ENCODE results near the gene LZTR1. TPM values are rescaled to one million over a fixed set of nuclear protein-coding genes. Genes with fewer than 3 reads are reported as not detected.
A peak's percentile ranks its signal among the peaks of the same experiment; 100 is the strongest.

The LZTR1 gene
- total and polyA plus RNA-seq, 2 of the 4 experiments (the other 2 are of a cell fraction), result 22.8 to 41.3 TPM

DNA sequence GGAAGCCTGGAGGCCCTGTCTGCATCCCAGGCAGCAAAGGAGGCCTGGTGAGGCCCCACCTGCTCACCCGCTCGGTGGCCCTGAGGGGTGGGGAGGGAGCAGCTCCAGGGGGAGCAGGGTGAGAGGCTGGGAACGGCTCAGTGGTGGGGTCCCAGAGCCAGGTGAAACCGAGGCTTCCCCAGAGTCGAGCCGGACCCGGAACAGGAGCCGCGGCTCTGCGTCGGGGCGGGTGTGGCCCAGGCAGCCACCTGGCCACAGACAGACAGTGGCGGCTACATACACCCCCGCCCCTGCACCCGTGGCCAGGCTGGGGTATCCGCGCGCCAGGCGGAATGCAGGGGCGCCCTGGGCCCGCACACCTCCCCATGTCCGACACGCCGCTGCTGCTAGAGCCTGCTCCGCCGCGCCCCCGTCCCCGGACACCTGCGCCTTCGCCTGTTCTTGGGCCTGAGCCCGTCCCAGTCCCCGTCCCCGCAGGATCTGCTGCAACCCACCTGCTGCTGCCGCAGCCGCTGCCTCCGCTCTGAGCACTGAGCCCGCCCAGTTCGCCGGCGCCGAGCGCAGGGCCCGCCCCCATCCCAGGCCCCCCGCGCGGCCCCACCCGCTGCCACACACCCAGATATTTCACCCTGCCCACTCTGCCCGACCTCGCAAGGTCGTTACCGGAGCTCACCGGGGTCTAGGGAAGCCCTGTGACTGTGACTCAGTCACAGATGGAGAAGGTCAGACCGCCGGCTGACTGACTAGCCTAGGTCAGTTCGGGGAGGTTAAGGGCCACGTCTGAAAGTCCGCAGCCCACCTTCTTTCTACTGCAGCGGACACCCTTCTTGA, 50.2 kb downstream of the LZTR1 start, which contains the start of gene SLC7A4:
TSS of gene SLC7A4 (minus strand) at position 525 of the 831 bp plus-strand sequence. CDS start 749 bp downstream, outside the sequence.
- CTCF ChIA-PET, result no interaction called here
- DNase-seq, result no peak
- Histone ChIP-seq H3K4ac (ENCODE audit: low read depth, low read length) (no peak within 1 kb of the TSS), H4K91ac (ENCODE audit: insufficient read depth, low read depth, low read length) (no peak within 1 kb of the TSS), H2BK20ac (ENCODE audit: low read depth, low read length) (no peak within 1 kb of the TSS), H4K8ac (ENCODE audit: low read depth in 2 of 2, low read length in 2 of 2) (no peak within 1 kb of the TSS), H3K56ac (ENCODE audit: extremely low read depth, insufficient read depth, low read length) (no peak within 1 kb of the TSS), H2AK9ac (replicated peaks; ENCODE audit: low read depth, low read length, poor library complexity) (no peak within 1 kb of the TSS), H3K4me3 (ENCODE audit: insufficient read depth, low read depth, low read length) (no peak within 1 kb of the TSS; the same call in 1 of the 2 replicates), H3K4me2 (ENCODE audit: low read depth, low read length) (no peak within 1 kb of the TSS; the same call in 1 of the 2 replicates), H3K4me1 (ENCODE audit: control insufficient read depth, insufficient read depth, low read length) (peaks cover 3% of the 10 kb centered on the region; the same call in 1 of the 2 replicates), H3K27ac (ENCODE audit: insufficient read depth, low read length) (no peak within 1 kb of the TSS), H3K9me1 (ENCODE audit: insufficient read depth, low read length) (no peaks in the 10 kb centered on the region), H3K79me1 (ENCODE audit: low read depth in 1 of 2, low read length in 2 of 2) (no peaks in the 10 kb centered on the region), H2AK5ac (ENCODE audit: low read depth, low read length) (no peak within 1 kb of the TSS), H4K20me1 (ENCODE audit: insufficient read depth, low read length) (no peaks in the 10 kb centered on the region), H2BK120ac (ENCODE audit: low read depth, low read length) (no peak within 1 kb of the TSS), H4K5ac (ENCODE audit: low read depth, low read length) (no peak within 1 kb of the TSS), H3K36me3 (ENCODE audit: control insufficient read depth, insufficient read depth, low read length) (no peaks in the 10 kb centered on the region), H3K18ac (ENCODE audit: low read depth, low read length) (no peak within 1 kb of the TSS), H2BK15ac (ENCODE audit: low read depth, low read length) (no peak within 1 kb of the TSS), H3K23ac (ENCODE audit: low read depth, low read length) (no peak within 1 kb of the TSS), H3K27me3 (ENCODE audit: control insufficient read depth, insufficient read depth, low read length) (peaks cover 34% of the 10 kb centered on the region), H3K9me3 (ENCODE audit: control insufficient read depth, insufficient read depth, low read length) (no peaks in the 10 kb centered on the region), H2AFZ (replicated peaks; ENCODE audit: low read length, poor library complexity) (peak within 1 kb of the TSS; percentile 68), H3K14ac (replicated peaks; ENCODE audit: low read depth, low read length) (no peak within 1 kb of the TSS), H3K9ac (ENCODE audit: low read depth, low read length) (no peak within 1 kb of the TSS), H2BK5ac (ENCODE audit: low read depth, low read length, poor library complexity, severe bottlenecking) (no peak within 1 kb of the TSS)
- in situ Hi-C loops (cut with MboI; ENCODE audit: low sequenced_read_pairs), result no loop called here
- TF ChIP-seq MXI1 (IDR thresholded peaks at IDR 0.05; ENCODE audit: borderline replicate concordance, low read depth, low read length), result no peak
- TF ChIP-seq MAZ (IDR thresholded peaks at IDR 0.05; ENCODE audit: borderline replicate concordance, low read depth, low read length), result no peak
- TF ChIP-seq CEBPB (IDR thresholded peaks at IDR 0.05; ENCODE audit: low read depth, low read length), result no peak
- no peak for TF ChIP-seq RCOR1 (IDR thresholded peaks at IDR 0.05; ENCODE audit: insufficient replicate concordance, low read length)
- BruUV-seq (replicated peaks), result no TSS peak
- ATAC-seq (ENCODE audit: low read depth), result peak; percentile 41
- WGBS, 2 experiments (ENCODE audit: extremely low coverage in 2 of 2, insufficient read length in 1 of 2), result 11% methylated on average over 34 of the region's 59 CpGs; no CpG with 5 or more reads in 1 of the 2 experiments
- intact Hi-C loops (cut with micrococcal nuclease), result no loop called here
- POLR2A ChIA-PET (ENCODE audit: unreplicated experiment), result no interaction called here
- dilution Hi-C loops (cut with HindIII; ENCODE audit: low sequenced_read_pairs, unreplicated experiment), result no loop called here
